Measurements from ENCODE around the gene KRT71.
"Not testable (repeated sequence)": the region's sequence is repeated elsewhere in the genome, so short reads cannot be mapped to it uniquely, and the experiment has no call there.

KRT71 gene

DNA sequence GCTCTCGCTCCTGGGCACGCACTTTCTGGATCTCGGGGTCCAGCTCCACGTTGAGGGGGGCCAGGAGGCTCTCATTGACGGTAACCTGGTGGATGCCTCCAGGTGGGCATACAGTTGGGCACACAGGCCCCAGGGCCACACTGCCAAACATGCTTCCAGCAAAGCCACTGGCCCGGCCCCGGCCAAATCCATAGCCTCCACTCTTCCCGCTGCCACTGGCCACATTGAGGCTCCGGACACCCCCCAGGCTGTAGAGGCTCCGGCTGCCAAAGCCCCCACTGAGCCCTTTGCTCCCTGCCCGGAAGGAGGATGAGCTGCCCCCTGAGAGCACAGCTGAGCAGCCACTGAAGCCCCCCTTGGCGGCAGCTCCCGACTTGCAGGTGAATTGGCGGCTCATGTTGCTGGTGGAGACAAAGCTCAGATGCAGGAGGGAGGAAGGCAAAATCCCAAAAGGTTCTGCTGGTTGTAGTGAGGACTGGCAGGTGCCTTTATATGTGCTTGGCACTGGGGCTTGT is at the start of gene KRT71:
Gene KRT71, minus strand, starts transcription at position 465 of the 515 bp plus-strand sequence. Its CDS starts 68 bp downstream, at position 397.
- no peak for DNase-seq (ENCODE audit: low read depth in 3 of 3, low spot score in 1 of 3)

GRCh38 chr12:52602552-52602951 is 49.6 kb upstream of the KRT71 start:
- no peak for DNase-seq (ENCODE audit: low read depth in 3 of 3, low spot score in 1 of 3)

GRCh38 chr12:52601671-52602070 is 48.7 kb upstream of the KRT71 start:
- no peak for DNase-seq (ENCODE audit: low read depth in 3 of 3, low spot score in 1 of 3)

GRCh38 chr12:52600941-52601481 is 48.1 kb upstream of the KRT71 start, which contains the start of gene KRT72:
Gene KRT72 (minus strand): TSS chr12:52601463. CDS start chr12:52601452, 11 bp downstream.
- DNase-seq (ENCODE audit: low read depth in 3 of 3, low spot score in 1 of 3) = no peak

- no peak for DNase-seq (ENCODE audit: low read depth in 3 of 3, low spot score in 1 of 3)
Observed at GRCh38 chr12:52600475-52600874, 47.5 kb upstream of the KRT71 start.

- no peak for DNase-seq (ENCODE audit: low read depth in 3 of 3, low spot score in 1 of 3)
Observed at GRCh38 chr12:52600071-52600470, 47.1 kb upstream of the KRT71 start.

DNA sequence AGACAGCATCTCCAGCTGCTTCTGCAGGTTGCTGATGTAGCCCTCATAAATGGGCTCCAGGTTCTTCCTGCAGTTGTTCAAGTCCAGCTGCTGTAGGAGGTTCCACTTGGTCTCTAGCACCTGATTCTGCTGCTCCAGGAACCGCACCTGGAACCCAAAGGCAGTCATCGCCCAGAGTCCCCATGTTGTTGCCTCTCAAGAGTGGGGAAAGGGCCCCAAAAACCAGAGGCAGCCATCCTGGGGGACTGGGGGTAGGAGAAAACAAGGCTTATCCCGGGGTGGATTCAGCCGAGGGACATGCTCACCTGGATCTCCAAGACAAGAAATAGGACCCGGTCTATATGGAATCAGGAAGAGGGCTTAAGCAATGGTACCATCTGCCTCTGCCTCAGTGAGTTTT is 46.0 kb upstream of the KRT71 start:
- DNase-seq (ENCODE audit: low read depth in 3 of 3, low spot score in 1 of 3) = no peak

DNA sequence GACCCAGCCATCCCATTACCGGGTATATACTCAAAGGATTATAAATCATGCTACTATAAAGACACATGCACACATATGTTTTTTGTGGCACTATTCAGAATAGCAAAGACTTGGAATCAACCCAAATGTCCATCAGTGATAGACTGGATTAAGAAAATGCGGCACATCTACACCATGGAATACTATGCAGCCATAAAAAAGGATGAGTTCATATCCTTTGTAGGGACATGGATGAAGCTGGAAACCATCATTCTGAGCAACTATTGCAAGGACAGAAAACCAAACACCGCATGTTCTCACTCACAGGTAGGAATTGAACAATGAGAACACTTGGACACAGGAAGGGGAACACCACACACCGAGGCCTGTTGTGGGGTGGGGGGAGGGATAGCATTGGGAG is 41.3 kb upstream of the KRT71 start:
- not testable (repeated sequence) for DNase-seq (ENCODE audit: low read depth in 3 of 3, low spot score in 1 of 3)

DNA sequence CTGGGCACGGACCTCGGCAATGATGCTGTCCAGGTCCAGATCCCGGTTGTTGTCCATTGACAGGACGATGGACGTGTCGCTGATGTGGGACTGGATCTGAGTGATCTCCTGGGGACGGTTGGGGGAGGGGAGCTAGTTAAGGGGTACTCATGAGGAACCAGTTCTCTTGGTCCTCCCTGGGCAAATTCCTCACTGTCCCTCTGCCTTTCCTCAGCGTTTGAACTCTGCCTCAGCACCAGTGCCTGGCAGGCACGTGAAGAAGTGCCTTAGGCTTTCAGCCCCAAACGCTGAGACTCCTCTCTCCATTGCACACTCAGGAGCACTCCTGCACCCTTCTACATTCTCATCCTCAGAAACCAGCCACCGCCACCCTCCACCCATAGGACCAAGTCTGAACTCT is 38.6 kb upstream of the KRT71 start:
- no peak for DNase-seq (ENCODE audit: low read depth in 3 of 3, low spot score in 1 of 3)

- DNase-seq (ENCODE audit: low read depth in 3 of 3, low spot score in 1 of 3) = no peak
Observed at GRCh38 chr12:52590021-52590420, 37.1 kb upstream of the KRT71 start.

DNA sequence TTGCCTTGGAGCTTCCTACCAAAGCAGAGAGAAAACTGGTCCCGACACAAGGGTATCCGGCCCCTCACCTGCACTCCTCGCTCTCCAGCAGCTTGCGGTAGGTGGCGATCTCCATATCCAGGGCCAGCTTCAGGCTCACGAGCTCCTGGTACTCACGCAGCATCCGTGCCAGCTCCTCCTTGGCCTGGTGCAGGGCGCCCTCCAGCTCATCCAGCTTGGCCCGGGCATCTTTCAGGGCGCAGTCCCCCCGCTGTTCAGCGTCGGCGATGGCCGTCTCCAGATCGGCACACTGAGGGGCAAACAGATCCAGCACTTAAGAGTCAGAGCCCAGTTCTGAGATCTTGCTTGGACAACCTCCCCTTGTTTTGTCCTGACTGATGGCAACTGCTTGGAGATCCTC is 34.6 kb upstream of the KRT71 start:
- DNase-seq (ENCODE audit: low read depth in 3 of 3, low spot score in 1 of 3) = no peak

GRCh38 chr12:52585946-52586345 is 33.0 kb upstream of the KRT71 start:
- peak in 2 of 3 donors; percentile 31 to 36 for DNase-seq (ENCODE audit: low read depth in 3 of 3, low spot score in 1 of 3)

DNA sequence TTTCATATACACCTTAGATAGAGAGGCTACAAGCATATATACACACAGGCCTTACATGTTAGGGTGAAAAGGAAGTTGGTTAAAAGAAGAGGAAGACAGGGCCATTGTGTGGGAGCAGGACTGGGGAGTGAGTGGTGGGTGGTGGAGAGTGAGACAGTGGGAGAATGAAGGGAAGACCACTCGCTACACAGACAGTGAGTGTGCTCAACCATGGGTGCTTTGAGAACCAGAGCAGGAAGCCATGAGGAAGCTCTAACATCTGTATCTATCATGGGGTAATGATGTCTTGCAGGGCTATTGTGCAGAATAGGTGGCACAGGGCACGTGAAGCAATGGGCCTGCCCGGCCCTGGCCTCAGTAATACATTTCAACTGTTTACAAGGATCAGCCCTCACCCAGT is 32.1 kb upstream of the KRT71 start:
- no peak for DNase-seq (ENCODE audit: low read depth in 3 of 3, low spot score in 1 of 3)

DNA sequence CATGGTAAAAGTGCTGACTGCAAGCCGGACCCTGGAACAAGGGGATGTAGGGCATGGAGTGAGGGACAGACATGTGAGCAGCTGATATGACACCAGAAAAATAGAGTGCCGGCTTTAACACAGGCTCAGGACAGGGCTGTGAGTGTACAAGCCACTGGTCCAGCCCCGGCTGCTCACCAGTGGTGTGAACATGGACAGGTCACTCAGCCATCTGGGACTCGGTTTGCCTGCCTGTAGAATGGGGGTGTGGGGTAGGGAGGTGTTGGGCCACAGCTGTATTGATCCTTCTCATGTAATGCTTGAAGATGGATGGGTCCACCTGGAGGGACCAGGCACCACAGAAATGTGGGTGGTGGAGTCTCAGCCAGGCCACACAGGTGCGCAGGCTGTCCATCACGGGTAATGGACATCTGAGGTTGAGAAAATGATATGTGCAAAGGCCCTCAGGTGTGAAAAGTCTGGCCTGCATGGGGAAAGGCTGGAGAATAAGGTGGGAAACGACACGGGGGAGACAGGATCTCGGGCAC is 31.3 kb upstream of the KRT71 start:
- no peak for DNase-seq (ENCODE audit: low read depth in 3 of 3, low spot score in 1 of 3)

DNA sequence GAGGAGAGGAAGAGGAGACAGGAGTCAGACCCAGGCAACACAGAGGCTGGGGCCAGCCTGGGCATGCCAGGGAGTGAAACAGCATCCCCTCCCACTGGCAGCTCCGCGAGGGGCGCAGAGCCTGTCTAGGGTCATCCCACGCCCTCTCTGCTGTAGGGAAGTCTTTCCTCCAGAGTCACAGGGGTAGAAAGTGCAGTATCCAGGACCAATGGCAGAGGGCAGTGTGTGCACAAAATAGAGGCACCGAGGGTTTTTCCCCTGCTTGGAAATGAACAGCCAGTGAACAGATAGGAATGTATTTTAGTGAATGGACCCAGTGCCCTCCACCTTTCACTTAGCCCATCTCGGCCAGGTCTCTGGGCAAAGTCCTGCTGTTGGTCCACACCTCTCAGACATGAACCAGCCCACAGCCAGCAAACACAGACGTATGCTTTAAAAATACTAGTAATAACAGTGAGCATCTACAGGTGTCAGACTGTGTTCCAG is 30.1 kb upstream of the KRT71 start:
- peak; percentile 29 to 46 (median 42) for DNase-seq (ENCODE audit: low read depth in 3 of 3, low spot score in 1 of 3)

DNA sequence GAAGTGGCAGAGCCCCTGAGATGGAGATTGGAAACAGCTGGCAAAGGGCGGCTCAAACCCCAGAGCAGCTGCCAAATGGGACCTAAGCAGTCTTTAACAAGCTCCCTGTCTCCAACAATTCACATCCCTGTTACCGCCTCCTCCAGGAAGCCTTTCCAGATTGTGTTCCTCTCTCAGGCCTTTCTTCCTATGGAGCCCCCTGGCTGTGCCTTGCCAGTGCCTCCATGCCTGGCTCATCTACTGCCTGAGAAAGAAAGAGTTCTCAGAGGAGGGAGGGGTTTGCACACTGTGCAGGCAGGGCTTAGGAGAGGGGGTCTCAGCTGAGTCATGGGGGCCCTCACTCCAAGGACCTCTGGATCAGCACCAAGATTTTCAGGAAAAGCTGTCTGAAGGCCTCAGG is 29.5 kb upstream of the KRT71 start:
- DNase-seq (ENCODE audit: low read depth in 3 of 3, low spot score in 1 of 3) = no peak

DNA sequence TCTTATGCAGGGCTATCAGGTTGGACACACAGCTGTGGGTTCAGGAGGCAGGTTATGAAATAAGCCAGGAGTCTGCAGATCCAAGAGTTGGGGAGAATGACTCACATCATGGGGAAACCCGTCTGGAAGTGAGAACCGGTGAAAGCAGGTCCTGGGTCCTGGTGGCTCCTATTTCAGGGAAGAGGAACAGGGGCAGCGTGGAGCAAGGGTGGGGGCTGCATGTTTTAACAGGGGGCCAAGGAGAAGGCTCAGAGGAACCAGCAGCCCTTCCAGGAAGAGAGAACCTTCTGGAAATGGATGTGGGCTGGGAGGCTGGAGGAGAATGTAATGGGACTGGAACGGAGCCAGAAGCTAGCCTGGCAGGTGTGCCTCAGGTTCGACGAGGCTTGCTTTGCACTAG is 28.5 kb upstream of the KRT71 start:
- no peak for DNase-seq (ENCODE audit: low read depth in 3 of 3, low spot score in 1 of 3)

GRCh38 chr12:52581066-52581465 is 28.1 kb upstream of the KRT71 start:
- DNase-seq (ENCODE audit: low read depth in 3 of 3, low spot score in 1 of 3) = no peak

DNA sequence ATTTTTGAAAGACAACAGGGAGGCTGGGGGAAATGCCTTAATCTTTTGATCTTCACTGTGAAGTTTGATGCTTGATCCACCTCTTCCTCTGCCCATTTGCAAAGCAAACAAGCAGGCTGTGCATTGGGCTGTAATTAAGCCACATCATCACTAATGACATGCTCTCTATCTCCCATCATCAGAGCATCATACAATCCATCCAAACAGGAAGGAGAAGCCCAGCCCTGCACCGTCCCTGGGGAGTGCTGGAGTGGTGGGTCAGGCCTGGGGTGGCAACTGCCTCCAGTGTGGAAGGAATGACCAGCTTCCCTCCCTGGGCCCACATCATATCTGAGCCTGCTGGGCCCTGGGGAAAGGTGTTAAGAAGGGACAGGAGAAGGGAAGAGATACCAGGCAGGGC is 27.6 kb upstream of the KRT71 start:
- no peak for DNase-seq (ENCODE audit: low read depth in 3 of 3, low spot score in 1 of 3)

GRCh38 chr12:52579468-52580465 is 26.8 kb upstream of the KRT71 start:
- no peak for DNase-seq (ENCODE audit: low read depth in 3 of 3, low spot score in 1 of 3)

GRCh38 chr12:52578469-52578868 is 25.5 kb upstream of the KRT71 start:
- no peak for DNase-seq (ENCODE audit: low read depth in 3 of 3, low spot score in 1 of 3)

DNA sequence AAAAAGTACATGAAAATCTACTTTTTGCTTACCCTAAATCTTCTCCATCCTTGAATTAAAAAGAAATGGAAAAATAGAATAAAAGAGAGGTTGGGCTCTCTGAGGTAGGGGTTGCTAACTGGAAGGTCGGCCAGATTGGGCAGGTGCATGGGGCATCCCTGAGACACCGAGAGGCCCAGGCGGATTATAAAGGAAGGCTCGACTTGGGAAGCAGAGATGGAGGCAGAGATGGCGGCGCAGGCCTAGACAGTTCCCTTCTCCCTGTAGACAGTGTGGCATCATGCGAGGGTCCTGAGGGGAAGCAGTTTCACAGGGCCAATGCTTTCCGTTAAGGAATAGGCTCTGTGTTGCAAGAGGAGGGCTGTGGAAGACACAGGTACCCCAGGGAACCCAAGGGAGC is 24.4 kb upstream of the KRT71 start:
- DNase-seq (ENCODE audit: low read depth in 3 of 3, low spot score in 1 of 3) = no peak

Data from stimulated activated CD4-positive, alpha-beta T cell treated with anti-CD3 and anti-CD28 coated beads, TNF-alpha, amount 100 ng/mL, for 1 hour (primary cell).